ENCODE measurements around the gene SLC25A31.

SLC25A31 gene

DNA sequence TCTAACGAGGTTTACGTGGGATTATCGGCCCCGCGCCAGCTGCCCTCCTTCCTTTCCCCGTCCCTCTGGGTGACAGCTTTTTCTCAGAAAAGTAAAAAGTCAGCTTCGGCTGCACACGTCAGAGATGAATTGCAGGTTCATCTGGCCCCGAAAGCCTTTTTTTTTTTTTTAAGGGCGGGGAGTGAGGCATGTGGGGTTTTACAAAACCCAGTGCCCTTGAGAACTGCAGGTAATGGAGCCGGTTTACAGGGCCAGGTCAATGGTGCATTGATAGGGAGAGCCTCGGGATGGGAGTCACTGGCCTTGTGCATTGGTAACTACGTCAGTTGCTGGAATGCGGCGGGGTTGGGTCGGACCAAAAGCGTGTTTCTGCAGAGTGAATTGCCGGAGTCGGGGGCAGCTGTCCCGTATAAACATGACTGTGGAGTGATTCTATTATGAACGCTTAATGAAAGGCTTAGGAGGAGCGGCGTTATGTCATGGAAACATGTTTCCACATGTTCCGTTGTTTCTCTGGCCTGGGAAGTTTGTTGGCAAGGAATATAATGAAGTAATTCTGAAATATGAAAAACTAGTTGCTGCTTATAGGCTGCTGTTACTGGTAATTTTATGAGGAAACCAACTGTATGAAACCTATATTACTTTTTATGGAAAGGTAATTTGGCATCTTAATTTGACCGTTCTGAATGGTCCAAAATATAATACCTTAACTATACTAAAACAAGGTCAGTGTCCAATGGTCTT, 53.0 kb downstream of the SLC25A31 start:
- peak; percentile 15 for DNase-seq (ENCODE audit: extremely low read depth, low read depth)
- TF ChIP-seq, protein P1, sequence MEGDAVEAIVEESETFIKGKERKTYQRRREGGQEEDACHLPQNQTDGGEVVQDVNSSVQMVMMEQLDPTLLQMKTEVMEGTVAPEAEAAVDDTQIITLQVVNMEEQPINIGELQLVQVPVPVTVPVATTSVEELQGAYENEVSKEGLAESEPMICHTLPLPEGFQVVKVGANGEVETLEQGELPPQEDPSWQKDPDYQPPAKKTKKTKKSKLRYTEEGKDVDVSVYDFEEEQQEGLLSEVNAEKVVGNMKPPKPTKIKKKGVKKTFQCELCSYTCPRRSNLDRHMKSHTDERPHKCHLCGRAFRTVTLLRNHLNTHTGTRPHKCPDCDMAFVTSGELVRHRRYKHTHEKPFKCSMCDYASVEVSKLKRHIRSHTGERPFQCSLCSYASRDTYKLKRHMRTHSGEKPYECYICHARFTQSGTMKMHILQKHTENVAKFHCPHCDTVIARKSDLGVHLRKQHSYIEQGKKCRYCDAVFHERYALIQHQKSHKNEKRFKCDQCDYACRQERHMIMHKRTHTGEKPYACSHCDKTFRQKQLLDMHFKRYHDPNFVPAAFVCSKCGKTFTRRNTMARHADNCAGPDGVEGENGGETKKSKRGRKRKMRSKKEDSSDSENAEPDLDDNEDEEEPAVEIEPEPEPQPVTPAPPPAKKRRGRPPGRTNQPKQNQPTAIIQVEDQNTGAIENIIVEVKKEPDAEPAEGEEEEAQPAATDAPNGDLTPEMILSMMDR (IDR thresholded peaks at IDR 0.05; ENCODE audit: low read depth, low read length): no peak

DNA sequence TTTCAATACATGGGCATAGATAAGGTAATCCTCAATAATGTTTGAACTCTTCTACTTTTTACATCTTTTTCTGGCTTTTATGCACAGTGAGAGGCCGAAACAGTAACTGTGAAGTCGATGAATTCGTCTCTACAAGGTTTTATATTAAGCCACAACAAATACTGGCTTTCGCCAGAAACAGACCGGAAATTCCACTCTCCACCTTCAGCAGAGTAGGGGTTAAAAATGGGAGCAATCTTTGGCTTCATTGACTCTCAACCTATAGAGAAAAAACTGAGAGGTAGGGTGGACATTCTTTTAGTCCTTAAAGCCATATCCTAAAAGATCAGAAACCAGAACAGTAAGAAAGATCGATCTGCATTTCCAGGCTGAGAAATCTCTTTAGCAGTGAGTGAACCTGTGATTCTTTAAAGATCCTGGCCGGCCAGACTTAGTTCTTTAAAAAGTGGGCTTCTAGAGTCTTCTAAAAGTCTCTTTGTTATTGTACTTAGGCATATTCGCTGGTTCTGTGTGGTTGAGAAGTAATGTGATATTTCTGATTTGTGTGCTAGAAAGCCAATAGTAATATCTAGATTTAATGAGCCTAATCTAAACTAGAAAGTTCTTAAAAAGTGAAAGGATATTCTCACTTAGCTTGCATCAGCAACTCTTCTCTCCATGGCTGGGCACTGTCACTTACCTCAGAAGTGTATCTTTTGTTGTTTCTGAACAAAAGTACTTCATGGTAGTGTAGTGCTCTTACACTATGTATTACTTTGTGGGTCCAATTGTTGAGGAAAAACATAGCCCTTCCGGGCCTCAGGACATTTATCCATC, 54.0 kb downstream of the SLC25A31 start:
- no peak for DNase-seq (ENCODE audit: extremely low read depth, low read depth)
- TF ChIP-seq, protein P1 (IDR thresholded peaks at IDR 0.05; ENCODE audit: low read depth, low read length): no peak

DNA sequence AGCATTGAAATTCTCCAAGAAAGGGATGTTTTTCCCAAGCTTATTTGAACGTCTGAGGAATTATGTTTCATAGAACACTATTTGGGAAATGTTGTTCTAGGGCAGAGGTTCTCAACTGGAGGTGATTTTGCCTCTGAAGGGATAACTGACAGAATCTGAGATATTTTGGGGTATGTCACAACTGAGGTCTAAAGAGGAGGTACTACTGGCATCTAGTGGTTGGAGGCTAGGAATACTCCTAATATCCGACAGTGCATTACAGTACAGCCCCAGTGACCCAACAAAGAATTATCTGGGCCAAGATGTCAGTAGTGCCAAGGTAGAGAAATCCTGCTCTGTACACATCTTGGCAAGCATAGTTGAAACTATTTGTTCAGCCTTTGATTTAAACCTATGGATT, 58.3 kb downstream of the SLC25A31 start:
- TF ChIP-seq, protein P1 (IDR thresholded peaks at IDR 0.05; ENCODE audit: low read depth, low read length): no peak; the same call in 1 of the 2 replicates
- DNase-seq (ENCODE audit: extremely low read depth, low read depth): no peak

DNA sequence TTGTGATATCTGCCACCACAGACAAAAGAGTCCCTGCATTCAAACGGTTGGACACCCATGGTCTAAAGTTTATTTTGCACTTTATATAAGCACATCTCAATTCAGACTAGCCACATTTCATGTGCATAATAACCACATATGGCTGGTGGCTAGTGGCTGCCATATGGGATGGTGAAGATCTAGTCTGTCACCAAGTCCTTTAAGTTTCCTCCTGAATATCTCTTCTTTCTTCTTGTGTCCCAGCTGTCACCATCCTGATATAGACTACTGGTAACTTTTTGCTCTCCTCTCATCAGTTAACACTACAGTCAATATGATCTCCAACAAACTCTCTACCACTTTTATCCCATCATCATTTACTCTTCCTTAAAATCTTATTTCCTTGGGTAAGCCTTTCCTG, 61.2 kb downstream of the SLC25A31 start:
- DNase-seq (ENCODE audit: extremely low read depth, low read depth): no peak
- TF ChIP-seq, protein P1 (IDR thresholded peaks at IDR 0.05; ENCODE audit: low read depth, low read length): no peak

DNA sequence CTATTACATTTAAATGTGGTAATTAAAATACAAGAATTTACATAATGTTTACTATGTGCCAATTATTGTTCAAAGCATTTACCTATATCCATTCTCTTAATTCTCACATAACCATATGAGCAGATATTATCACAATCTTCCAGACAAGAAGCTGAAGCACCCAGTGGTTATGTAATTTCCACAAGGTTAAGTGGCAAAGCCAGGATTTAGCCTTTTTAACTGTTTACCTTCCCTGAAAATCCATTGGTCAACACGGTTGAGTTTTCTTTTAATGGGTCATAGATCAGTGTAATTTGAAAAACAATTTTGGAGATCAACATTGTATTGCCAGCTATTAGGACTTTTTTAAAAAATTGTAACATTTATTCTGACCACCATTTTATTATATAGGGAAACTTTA, 63.3 kb downstream of the SLC25A31 start:
- TF ChIP-seq, protein P1 (IDR thresholded peaks at IDR 0.05; ENCODE audit: low read depth, low read length): no peak
- no peak for DNase-seq (ENCODE audit: extremely low read depth, low read depth)

DNA sequence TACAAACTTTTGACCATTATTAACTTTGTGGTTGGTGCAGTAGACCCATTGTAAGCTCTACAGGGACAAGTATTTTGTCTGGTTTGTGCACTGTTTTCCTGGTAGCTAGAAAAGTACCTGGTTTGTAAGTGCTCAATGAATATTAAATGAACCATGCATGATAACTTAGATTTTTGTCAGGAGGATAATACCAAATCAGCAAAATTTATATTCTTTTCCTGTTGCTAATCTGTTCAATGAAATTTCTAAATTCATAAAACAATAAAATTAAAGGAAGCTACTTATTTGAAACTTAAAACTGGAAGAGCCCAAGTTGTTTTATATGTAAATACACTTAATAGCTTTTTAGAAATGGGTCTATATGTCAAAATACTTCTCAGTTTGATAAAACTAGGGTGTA, 69.5 kb downstream of the SLC25A31 start:
- TF ChIP-seq, protein P1 (IDR thresholded peaks at IDR 0.05; ENCODE audit: low read depth, low read length): no peak
- no peak for DNase-seq (ENCODE audit: extremely low read depth, low read depth)

DNA sequence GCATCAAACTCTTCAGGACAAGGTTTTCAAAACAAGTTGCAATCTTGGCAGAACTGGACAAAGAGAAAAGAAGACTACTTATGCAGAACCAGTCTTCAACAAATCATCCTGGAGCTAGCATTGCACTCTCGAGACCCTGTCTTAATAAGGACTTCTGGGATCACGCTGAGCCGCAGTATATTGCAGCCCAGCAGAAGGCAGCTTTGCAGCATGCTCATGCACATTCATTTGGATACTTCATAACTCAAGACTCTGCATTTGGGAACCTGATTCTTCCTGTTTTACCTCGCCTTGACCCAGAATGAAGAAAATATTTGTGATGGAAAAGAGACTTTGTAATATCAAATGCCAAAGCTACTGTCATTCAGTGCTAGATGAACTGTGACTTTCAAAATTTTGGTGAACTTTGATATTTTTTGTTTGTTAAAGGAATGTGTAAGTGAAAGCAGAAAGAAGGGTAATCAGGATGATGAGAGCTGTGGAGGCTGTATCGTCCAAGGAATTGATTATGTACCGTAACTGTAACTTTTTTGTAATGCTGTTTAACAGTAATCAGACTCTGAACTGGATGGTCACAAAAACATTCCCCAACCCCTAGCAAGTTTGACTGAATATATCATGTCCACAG, 79.1 kb downstream of the SLC25A31 start:
- TF ChIP-seq, protein P1 (IDR thresholded peaks at IDR 0.05; ENCODE audit: low read depth, low read length): peak; percentile 26
- no peak for DNase-seq (ENCODE audit: extremely low read depth, low read depth)

All from AG09319 (cell line).